Adrenal gland (tissue), 12 donors: ENCODE results near the gene PRRT4. TPM values are rescaled to one million over a fixed set of nuclear protein-coding genes. Genes with fewer than 3 reads are reported as not detected.

ENCODE experiments used
- DNase-seq, 7 donors: peaks; one replicate each; pipeline ENCODE4 v3.0.0-alpha.2; 2019 to 2020
- H3K27ac ChIP-seq, 5 donors: fragments of 200-600 bp; sonication (generic) in 4 of 5; 1 replicate in 3 of 5; 2 replicates in 2 of 5; pipeline versions ENCODE4 v1.5.1 to v1.8.0; 2016 to 2020; ENCODE audit warnings: mild to moderate bottlenecking in 1 of 5
- H3K27me3 ChIP-seq: fragments of 200-600 bp; 2 replicates; pipeline ENCODE4 v1.8.0; 2021
- H3K36me3 ChIP-seq, 2 donors: fragments of 200-600 bp; replicated peaks in 1 of 2; 1 replicate in 1 of 2; 2 replicates in 1 of 2; pipeline versions ENCODE4 v1.5.1 to v1.8.0; 2018 to 2022
- H3K4me1 ChIP-seq, 2 donors: fragments of 200-600 bp; replicated peaks in 1 of 2; 1 replicate in 1 of 2; 2 replicates in 1 of 2; pipeline versions ENCODE4 v1.5.1 to v1.8.0; 2018 to 2021
- H3K4me3 ChIP-seq, 4 donors: fragments of 200-600 bp; sonication (generic) in 3 of 4; one replicate each; pipeline ENCODE4 v1.5.1; 2016 to 2018
- H3K9me3 ChIP-seq, 3 donors: fragments of 200-600 bp; sonication (generic) in 1 of 3; replicated peaks in 1 of 3; 1 replicate in 2 of 3; 2 replicates in 1 of 3; pipeline versions ENCODE4 v1.5.1 to v1.8.0; 2016 to 2021
- CTCF ChIP-seq, 6 experiments: fragments of 450-650 bp in 4 of 6; fragments of 200-600 bp in 2 of 6; sonication (generic) in 1 of 6; IDR thresholded peaks; 1 replicate in 5 of 6; 2 replicates in 1 of 6; pipeline versions ENCODE4 v1.5.1 to v1.8.0; 2016 to 2021; ENCODE audit warnings: antibody characterized with exemption in 6 of 6, mild to moderate bottlenecking in 2 of 6, moderate library complexity in 1 of 6
- POLR2A ChIP-seq, 2 donors: fragments of 450-650 bp; IDR thresholded peaks; one replicate each; pipeline ENCODE4 v1.6.1; 2017; ENCODE audit warnings: antibody characterized with exemption in 2 of 2, mild to moderate bottlenecking in 2 of 2, moderate library complexity in 1 of 2
- WGBS, 4 donors: extraction: QIAGEN DNeasy Blood & Tissue Kit in 2 of 4; methylation state at CpG; one replicate each; pipeline versions ENCODE4 v1.1.5 to v1.1.7; 2013 to 2017; 5-methylcytosine and 5-hydroxymethylcytosine counted together
- intact Hi-C, 2 donors: fragments of 100-400 bp; cut with DNase I; formaldehyde crosslinking; loops; one replicate each; pipeline versions ENCODE4 v1.14.1 to v1.15.0; 2022 to 2023
- polyA plus RNA-seq, 3 donors: library from polyadenylated mRNA; stranded (reverse); fragments of 200-250 nt in 2 of 3; fragments of 350-450 nt in 1 of 3; fragmentation: Illumina TruSeq in 1 of 3; extraction: RNeasy Lipid Tissue Mini Kit (QIAGEN cat#74804) in 1 of 3; gene quantifications; one replicate each; pipeline ENCODE4 v1.2.3, GENCODE V29; 2013 to 2014
- small RNA-seq, 2 donors: library from RNA; depleted of rRNA; stranded (forward); fragments of <200 nt; gene quantifications; one replicate each; pipeline ENCODE3, GENCODE V24; 2016
- total RNA-seq, 9 donors: library from RNA; depleted of rRNA in 4 of 9; stranded (reverse); fragments of >200 nt in 4 of 9; fragments of 120-200 nt in 1 of 9; fragmentation: NEBNext Ultra II Directional in 1 of 9; extraction: Animal tissue kit (Norgen Biotek cat#: 25700) in 1 of 9; gene quantifications; one replicate each; pipeline versions ENCODE4 v1.1.0 to v1.2.4, GENCODE V29; 2013 to 2023
- donor health status: healthy with polysubstance abuse.
- donor health status: Bipolar disorder and iron deficiency.
- donor health status: DM: yes; HTN: yes; CAD: no.
- donor health status: DM: no; HTN: no; CAD: no.
- donor health status: DM: no; HTN: no; CAD: no.
- donor health status: DM: yes; HTN: yes; CAD: no.

Gene PRRT4
- total and polyA plus RNA-seq, 12 donors: 0.23 to 7.7 (median 1.1) TPM; not detected in 1

- 68 to 85% (median 78%) methylated on average over 2 of the region's 2 CpGs for WGBS, 4 donors
- Histone ChIP-seq H3K36me3 (peaks cover 0 to 20% of the 10 kb centered on the region in 2 donors), H3K4me1 (no peaks in the 10 kb centered on the region), H3K9me3 (no peaks in the 10 kb centered on the region), H3K27me3 (no peaks in the 10 kb centered on the region), H3K4me3 (no peak overlapping the region), H3K27ac (no peak overlapping the region)
- TF ChIP-seq POLR2A (IDR thresholded peaks at IDR 0.05) (no peak), CTCF (IDR thresholded peaks at IDR 0.05) (no peak)
- intact Hi-C loops: no loop called here
- DNase-seq: no peak
These were observed 58.4 kb downstream of the PRRT4 start for GRCh38 chr7:128303133-128303532.

- H3K27me3 ChIP-seq: no peaks in the 10 kb centered on the region
- no peak overlapping the region for H3K4me3 ChIP-seq
- 60 to 79% (median 65%) methylated on average over 9 to 10 of the region's 10 CpGs for WGBS, 4 donors
- H3K27ac ChIP-seq: no peak overlapping the region
- no peaks in the 10 kb centered on the region for H3K4me1 ChIP-seq
- peaks cover 0 to 14% of the 10 kb centered on the region in 2 donors for H3K36me3 ChIP-seq
- intact Hi-C loops: no loop called here
- DNase-seq: no peak
- H3K9me3 ChIP-seq: no peaks in the 10 kb centered on the region
- TF ChIP-seq CTCF (IDR thresholded peaks at IDR 0.05): no peak
- TF ChIP-seq POLR2A (IDR thresholded peaks at IDR 0.05): no peak
These were observed 59.4 kb downstream of the PRRT4 start for GRCh38 chr7:128302139-128302538.

Small RNA genes lying within 50 kb of the gene (small RNA-seq; reads per million reads assigned to genes)
- 0 reads per million in 2 donors for gene RNU7-27P

Other genes with a start within 250 kb of the PRRT4 start
- under 1 TPM in 6 of 9 donors, not detected in 3; under 0.01 to 0.98 (median 0.56) TPM for gene LEP, start 120.4 kb downstream of the PRRT4 start, total RNA-seq
- gene LEP, start 120.4 kb downstream of the PRRT4 start, polyA plus RNA-seq: under 1 TPM; 0.05 to 0.61 (median 0.16) TPM
- 10 to 100 TPM in 8 of 9 donors, 1 to 10 TPM in 1; 8.0 to 30.6 (median 22.3) TPM for gene RBM28, start 17.8 kb downstream of the PRRT4 start, total RNA-seq
- gene RBM28, start 17.8 kb downstream of the PRRT4 start, polyA plus RNA-seq: 10 to 100 TPM; 29.2 to 61.3 (median 55.5) TPM
- 10 to 100 TPM; 22.0 to 52.4 (median 32.4) TPM for gene IMPDH1, start 48.3 kb upstream of the PRRT4 start, total RNA-seq
- 10 to 100 TPM; 11.8 to 35.3 (median 33.5) TPM for gene IMPDH1, start 48.3 kb upstream of the PRRT4 start, polyA plus RNA-seq
- 10 to 100 TPM in 1 of 9 donors, 1 to 10 TPM in 8; 3.0 to 15.5 (median 6.9) TPM for gene HILPDA, start 94.2 kb upstream of the PRRT4 start, total RNA-seq
- 10 to 100 TPM in 1 of 3 donors, 1 to 10 TPM in 2; 4.1 to 16.0 (median 8.0) TPM for gene HILPDA, start 94.2 kb upstream of the PRRT4 start, polyA plus RNA-seq
- 10 to 100 TPM; 15.3 to 35.9 (median 30.3) TPM for gene METTL2B, start 115.1 kb upstream of the PRRT4 start, total RNA-seq
- 10 to 100 TPM in 1 of 3 donors, 1 to 10 TPM in 2; 7.1 to 26.8 (median 9.8) TPM for gene METTL2B, start 115.1 kb upstream of the PRRT4 start, polyA plus RNA-seq